NAMALWA (cell line): Measurements from ENCODE around the gene CFAP410.
"Not testable (repeated sequence)": the region's sequence is repeated elsewhere in the genome, so short reads cannot be mapped to it uniquely, and the experiment has no call there.

Source experiments
- DNase-seq: peaks from one replicate; pipeline ENCODE4 v3.0.0-alpha.2; 2015; ENCODE audit warnings: low spot score

CFAP410 gene

DNA sequence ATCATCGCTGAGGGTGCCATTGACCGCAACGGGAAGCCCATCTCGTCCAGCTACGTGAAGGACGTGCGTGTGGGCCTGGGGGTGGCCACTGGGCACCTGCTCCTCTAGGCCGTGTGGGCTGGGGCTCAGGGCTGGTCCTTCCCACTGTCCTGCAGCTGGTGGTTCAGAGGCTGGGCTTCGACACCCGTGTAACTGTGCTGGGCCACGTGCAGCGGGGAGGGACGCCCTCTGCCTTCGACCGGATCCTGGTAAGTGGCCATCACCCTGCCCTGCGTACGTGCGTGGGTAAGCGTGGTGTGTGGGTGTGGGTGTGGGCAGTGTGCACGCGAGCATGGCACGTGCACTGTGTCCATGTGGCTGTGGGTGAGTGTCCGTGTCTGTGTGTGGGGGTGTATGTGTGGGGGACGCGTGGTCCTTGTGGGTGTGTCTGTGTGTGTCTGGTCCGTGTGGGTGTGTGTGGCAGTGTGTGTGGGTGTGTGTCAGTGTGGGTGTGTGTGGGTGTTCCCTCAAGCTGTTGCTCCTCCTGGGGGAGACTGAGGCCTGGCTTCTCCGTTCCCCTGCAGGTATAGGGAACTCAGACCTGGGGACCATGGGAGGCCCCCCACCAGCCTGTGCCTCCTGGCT, 22.8 kb downstream of the CFAP410 start:
- DNase-seq: no peak

DNA sequence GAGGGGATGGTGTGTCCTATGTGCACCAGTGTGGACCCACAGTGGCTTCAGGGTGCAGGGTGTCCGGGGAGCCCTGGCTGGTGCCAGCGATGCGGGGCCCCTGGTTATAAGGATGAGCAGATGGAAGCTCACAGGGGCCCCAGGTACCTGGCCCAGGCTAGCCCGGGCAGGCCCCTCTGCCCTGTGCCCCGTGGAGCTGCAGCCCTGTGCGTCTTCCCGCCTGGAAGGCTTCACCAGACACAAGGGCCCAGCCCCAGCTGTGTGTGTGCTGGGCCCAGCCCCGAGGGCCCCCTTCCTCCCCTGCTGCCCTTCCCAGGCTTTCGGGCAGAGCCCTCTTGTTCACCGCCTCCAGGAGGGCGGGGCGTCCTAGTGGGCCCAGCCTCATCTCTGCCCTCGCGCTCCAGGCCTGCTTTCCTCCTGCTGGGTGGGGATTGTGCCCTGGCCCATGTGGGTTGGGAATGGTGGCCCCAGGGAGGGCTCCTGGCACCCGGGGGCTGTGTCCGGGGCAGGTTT, 23.4 kb downstream of the CFAP410 start:
- no peak for DNase-seq

DNA sequence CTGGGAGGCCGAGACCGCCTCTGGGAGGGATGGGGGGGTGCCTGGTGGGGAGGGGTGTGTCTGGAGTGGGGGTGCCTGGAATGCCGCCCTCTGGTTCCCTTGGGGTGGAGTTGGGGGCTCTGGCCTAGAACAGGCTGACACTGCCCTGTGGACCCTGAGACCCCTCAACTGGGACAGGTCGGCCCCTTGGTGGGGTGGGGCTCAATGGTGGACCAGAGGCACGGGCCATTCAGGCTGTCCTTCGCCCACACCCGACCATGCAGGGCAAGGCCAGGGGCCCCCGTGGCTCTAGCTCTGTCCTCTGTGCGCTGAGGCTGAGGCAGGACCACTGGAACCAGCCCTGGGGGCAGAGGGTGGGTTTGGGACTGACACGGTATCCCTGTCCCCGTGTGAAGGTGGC, 24.6 kb downstream of the CFAP410 start:
- no peak for DNase-seq

DNA sequence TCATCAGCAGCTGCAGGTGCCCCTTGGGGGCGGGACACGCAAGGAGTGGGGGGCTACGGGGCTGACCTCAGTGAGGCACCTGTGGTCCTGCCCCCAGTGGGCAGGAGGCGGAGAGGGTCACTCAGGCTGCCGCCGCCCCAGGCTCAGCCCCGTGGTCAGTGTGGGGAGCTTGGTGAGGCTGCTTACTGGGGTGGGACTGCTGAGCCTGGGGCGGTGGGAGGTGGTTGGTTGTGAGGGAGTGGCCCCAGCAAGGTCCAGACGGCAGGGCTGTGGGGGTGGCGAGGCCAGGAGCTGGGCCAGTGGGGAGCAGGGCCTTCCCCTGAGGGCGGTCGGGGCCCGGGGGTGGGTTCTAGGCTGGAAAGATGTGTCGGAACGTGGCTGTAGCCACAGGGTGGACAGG, 25.1 kb downstream of the CFAP410 start:
- no peak for DNase-seq

DNA sequence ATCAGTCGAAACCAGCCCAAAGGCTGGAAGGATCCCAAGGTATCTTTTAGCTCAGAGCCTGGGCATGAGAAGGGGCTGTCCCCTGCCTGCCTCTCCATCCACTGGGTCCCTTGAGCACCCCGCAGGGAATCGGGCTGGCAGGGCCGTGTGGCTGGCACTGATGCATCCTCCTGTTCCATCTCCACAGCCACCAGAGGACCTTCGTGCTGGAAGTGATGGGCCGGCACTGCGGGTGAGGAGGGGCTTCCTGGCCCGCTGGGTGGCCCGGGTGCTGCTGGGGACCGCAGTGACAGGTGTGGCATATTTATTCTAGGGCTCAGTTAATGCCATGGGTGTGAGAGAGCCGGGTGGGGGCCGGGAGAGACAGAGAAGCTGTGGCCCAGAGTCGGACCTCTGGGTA, 25.7 kb downstream of the CFAP410 start:
- DNase-seq: no peak

DNA sequence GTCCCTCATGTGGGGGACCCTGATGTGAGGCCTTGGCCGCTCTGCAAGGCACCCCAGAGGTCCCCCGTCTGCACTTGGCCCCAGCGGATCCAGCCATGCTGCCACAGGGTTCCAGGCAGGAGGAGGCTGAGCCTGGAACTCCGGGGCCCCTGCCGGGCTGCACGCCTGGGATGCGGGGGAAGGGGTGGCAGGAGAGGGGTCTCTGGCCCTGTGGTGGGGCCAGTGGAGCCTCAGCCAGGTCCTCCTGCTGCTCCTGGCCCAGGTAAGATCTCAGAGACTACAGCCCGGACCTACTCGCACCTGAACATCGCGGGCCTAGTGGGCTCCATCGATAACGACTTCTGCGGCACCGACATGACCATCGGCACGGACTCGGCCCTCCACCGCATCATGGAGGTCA, 26.5 kb downstream of the CFAP410 start:
- no peak for DNase-seq

DNA sequence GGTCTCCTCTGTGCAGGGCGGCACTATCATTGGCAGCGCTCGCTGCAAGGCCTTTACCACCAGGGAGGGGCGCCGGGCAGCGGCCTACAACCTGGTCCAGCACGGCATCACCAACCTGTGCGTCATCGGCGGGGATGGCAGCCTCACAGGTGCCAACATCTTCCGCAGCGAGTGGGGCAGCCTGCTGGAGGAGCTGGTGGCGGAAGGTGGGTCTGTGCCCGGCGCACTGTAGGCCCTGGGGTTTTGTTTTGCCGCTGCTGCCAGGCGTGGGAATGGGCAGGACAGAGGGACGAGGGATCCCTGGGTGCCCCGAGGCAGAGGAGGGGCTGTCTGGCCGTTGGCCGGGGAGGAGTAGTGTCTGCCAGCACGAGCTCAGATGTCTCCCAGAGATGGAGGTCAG, 27.1 kb downstream of the CFAP410 start:
- DNase-seq: no peak

DNA sequence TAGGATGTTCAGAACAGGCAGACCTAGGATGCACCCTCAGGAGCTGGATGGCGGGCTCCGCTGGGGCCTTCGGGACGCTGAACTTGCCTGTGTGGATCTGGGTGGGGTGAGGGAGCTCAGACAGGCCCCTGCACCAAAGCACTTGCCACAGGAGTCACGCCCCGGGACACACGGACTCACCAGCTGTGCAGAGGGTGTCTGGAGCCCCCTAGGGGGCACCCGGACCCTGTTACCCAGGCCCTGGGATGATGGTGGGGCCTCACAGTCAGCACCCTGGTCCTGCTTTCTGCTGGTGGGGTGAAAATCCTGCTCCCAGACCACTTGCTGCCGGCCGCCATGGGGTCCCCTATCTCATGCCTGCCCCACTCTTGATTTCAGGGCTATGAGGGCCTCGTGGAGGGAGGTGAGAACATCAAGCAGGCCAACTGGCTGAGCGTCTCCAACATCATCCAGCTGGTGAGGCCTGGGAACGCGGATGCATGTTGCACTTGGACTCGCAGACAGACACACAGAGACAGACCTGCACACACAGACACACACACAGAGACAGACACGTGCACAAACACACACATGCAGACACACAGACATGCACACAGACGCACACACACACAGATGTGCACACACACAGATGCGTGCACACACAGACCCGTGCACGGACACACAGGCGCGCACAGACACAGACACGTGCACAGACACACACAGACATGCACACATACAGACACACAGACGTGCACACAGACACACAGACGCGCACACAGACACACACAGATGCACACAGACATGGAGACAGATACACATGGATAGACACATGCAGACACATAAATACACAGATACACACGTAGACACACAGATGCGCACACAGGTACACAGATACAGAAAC, 28.3 kb downstream of the CFAP410 start:
- DNase-seq: peak; percentile 62

DNA sequence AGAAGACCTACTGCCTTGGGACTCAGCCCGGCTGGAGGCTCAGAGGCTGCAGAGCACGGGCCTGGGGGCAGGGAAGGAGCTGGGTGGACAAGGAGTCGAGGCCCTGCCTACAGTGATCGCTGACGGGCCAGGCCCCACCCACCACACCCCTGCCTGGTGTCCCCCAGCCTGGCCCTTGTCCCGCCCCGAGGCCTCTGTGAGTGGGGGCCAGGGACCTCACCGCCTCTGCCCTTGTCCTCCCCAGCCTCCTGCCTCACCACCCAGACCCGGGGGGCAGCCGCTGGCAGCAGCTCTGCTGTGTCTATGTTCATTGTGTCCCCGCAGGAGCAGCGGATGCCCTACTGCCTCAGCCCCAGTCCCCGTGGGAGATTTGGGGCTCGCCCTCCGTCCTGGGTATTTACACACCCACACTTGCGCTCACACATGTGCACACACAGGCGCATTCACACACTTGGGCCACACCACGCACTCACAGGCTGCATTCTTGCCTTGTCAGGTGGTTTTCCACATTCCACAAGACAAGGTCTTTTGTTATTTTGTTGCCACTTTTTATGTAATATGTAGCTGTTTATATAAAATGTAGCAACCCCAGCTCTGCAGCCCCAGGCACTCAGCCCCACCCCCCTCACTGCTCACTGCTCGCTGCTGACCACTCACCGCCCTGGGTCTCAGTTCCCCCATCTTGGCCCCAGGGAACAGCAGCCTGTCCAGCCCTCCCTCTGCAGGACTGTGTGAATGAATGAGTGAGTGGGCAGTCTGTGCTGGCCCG, 32.1 kb downstream of the CFAP410 start:
- DNase-seq: no peak

DNA sequence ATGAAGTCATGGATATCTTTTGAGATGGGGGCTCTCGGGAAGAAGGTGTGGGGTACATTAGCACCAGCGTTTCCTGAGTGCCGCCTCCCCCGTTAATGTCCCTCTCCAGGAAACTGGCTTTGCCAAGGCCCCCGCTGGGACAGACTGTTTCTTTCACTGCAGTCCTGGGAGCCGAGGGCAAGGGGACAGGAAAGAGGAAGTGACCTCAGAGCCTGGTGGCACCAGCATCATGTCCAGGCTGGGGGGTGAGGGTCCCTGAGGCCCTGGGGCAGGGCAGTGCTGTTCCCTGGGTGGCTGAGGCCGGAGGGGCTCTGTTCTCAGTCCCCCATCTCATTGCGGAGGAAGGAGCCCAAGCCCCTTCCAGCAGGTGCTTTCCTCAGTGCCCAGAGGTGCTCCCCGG, 33.5 kb downstream of the CFAP410 start:
- no peak for DNase-seq

DNA sequence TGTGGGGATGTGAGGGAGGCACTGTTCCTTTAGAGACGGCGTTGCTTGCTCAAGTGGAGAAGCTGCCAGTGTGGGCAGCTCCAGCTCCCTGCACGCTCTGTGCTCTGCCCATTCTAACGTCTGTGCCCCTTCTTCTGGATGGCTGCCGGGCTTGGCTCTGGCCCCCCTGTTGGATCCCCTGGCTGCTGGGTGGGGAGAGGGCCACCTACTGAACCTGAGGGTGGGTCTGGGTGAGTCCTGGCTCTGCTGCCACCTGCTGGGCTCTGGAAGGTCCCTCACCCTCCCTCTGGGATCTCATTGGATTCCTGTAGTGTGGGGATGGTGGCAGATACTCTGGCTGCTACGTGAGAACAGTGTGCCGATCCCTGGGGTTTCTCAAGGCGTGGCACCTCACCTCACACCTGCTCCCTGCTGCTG, 34.3 kb downstream of the CFAP410 start:
- peak; percentile 70 for DNase-seq

DNA sequence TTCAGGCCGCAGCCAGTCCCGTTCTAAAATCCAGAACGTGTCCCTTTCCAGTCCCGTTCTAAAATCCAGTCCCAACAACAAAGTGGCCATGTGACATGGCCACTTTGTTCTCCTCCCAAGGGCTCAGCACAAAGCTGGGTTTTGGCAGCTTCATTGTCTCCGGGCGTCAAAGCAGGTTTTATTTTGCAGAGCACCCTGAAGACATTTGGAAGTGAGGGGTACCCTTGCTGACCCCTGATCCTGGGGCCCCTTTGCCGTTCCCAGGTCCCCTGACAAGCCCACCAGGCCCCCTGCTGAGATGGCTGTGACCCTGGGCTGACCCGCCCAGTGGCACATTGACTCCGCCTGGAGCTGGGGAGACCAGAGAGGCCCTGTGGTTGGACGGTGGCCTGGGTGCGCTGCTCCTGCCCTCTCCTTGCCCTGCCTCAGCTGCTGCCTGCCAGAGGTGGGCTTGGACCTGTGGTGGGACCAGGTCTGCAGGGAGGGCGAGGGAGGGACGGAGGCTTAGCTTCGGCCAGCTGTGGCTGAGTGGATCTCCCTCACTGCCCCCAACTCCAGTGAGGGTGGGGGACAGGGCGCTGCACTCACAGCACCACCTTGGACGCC, 35.1 kb downstream of the CFAP410 start:
- DNase-seq: no peak

DNA sequence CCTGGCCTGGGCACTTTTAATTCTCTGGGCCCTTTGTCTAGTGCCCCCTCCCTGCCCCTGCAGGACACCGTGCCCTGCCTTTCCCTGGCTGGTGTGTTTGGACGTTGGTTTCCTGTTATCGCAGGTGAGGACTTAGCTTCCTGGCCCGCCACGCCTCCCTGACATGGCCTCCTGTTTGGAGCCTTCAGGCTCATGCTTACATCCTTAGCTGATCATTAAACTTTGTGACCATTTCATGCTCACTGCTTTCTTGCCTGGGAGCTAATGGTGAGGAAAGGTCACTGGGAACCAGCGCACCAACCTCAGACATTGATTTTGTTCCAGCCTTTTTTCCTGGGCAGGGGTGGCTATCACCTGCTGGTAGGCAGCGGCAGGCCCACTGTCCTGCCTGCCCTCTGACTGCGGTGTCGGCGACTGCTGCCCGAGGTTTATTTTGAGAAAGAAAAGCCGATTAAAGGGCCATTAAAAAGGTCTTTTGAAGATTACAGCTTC, 35.7 kb downstream of the CFAP410 start:
- no peak for DNase-seq

DNA sequence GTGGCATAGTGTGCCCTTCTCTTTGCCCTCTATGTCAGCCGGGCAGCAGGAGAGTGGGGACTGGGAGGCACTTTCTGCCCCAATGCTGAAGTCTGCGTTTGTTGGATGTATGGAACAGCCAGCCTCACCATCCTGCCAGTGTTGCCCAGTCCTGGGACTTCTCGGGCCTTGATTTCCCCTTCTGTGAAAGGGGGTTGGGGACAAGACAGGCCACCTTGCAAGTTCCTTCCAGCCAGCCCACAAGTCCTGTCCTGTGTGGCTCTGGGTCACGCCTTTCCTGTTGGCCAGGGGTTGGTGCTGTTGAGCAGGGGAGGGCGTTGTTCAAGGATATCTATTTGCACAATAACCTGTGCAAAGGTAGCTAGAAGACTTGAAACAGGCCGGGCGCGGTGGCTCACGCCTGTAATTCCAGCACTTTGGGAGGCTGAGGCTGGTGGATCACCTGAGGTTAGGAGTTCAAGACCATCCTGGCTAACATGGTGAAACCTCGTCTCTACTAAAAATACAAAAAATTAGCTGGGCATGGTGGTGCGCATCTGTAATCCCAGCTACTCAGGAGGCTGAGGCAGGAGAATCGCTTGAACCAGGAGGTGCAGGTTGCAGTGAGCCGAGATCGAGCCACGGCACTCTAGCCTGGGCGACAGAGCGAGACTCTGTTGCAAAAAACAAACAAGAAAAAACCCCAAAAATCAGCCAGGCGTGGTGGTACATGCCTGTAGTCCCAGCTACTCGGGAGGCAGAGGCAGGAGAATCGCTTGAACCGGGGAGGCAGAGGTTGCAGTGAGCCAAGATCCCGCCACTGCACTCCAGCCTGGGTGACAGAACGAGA, 36.4 kb downstream of the CFAP410 start:
- DNase-seq: not testable (repeated sequence)

DNA sequence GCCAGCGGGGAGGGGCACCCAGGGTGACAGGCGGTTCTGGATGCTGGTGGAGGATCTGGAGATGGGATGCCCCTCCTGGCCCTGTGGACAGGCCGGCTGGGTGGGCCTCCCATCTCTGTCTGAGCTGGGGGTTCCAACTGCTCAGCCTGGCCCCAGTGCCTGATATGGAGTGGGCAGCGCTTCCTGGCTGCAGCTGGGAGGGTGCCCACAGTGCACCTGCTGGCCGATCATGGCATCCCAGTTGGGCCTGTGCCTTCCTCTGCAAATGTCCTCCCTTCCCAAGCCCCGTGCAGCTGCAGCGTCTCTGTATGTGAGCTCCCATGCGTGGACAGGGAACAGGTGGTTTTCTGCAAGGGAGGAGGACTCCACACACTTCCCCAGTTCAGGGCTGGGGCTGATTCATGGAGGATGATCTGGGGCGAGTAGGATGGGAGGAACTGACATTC, 37.2 kb downstream of the CFAP410 start:
- DNase-seq: no peak

DNA sequence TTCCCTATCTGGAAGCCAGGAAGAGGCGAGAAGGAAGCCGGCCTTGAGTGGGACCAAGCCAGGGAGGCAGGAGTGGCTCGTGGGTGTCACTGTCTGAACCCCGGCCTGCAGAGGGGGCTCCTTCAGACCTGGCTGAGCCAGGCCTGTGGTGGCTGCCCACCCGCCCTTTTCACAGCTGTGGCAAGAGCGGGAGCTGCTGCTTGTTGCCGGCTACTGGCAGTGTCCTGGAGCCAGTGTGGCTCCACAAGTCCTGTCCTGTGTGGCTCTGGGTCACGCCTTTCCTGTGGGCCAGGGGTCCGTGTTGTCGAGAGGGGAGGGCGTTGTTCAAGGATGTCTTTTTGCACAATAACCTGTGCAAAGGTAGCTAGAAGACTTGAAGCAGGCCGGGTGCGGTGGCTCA, 38.0 kb downstream of the CFAP410 start:
- no peak for DNase-seq

DNA sequence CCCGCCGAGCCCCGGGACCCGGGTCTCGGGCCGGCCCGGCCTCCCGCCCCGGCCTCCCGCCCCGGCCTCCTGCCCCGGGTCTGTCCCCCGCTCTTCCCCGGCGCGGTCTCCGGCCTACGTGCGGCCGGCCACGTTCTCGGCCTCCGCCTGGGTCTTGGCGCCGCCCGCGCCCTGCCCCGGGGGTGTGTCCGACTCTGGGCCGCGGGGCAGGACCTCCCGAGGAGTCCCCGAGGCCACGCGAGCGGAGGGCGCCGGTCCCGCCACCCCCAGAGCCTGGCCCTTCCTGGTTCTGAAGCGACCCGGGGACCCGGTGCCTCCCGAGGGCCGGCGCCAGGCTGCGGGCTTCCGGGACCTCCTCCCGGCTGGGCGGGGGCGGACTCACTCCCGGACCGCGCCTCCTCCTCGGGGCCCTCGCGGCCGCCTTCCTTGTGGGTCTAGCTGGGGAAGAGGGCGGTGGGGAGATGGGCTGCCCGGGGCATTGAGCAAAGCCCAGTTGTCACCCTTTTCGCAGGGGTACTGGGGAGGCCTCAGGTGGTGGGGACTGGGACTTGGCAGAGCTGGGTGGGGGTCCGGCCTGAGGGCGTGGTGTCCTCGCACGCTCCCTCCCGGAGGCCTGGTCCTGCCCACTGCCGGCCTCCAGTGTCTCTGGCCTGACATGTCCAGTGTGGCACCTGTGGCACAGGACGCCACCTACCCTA, 38.8 kb downstream of the CFAP410 start:
- DNase-seq: peak; percentile 52

DNA sequence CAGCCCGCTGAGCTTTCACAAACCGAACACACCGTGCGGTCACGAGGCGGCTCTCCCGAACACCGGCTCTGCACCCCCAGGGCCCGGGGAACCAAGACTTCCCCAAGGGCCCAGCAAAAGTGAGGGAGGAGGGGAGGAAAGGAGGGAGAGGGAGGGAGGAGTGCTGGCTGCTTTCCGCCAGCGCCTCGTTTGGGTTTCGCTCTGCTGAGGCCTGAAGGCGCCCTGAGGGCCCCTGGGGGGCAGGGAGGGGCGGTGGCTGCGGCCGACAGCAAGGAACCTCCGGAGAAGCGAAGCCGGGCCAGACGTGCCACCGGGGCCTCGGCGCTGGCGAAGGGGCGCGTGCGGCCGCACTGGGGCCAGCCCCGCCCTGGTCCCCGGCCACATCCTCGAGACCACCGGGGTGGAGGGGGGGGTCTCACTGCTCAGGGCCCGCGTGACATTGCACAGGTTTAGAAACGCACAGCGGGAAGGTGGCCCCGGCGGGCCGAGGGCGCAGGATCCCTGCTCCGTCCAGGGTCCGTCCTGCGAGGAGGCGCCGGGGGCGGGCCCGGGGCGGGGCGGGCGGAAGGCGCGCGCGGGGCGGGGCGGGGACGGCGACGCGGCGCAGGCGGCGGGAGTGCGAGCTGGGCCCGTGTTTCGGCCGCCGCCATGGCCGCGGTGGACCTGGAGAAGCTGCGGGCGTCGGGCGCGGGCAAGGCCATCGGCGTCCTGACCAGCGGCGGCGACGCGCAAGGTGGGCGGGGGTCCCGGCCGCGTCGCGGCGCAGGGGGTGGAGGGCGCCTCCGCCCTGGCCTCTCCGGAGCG, 39.5 kb downstream of the CFAP410 start, which contains the start of gene PFKL:
Gene PFKL, plus strand, starts transcription at position 596 of the 804 bp plus-strand sequence. Its CDS starts 53 bp downstream, at position 649.
- DNase-seq: peak; percentile 69

DNA sequence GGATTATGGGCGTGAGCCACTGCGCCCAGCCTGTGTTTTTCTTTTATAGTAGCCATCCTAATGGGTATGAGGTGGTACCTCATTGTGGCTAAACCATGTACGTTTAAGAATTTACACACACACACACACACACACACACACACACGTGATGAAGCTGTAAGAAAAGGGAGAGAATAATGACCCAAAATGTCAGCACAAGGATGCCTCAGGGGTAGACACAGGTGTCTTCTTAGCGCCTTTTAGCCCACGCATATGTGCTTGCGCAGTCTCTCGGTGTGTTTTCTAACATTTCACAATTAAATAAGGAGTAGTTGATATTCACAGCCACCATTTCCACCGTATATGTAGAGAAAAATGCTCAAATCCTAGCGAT, 40.1 kb downstream of the CFAP410 start:
- no peak for DNase-seq
